DMS114 treated with DMSO at 0.1 percent for 48 hours (cell line): Measurements from ENCODE around the gene ZMYM5.
"Not testable (repeated sequence)": the region's sequence is repeated elsewhere in the genome, so short reads cannot be mapped to it uniquely, and the experiment has no call there.

Source experiments
- DNase-seq: peaks from one replicate; lab custom pipeline; 2025; ENCODE audit not compliant: unreplicated experiment; lab: John Stamatoyannopoulos, UW

ZMYM5 gene

DNA sequence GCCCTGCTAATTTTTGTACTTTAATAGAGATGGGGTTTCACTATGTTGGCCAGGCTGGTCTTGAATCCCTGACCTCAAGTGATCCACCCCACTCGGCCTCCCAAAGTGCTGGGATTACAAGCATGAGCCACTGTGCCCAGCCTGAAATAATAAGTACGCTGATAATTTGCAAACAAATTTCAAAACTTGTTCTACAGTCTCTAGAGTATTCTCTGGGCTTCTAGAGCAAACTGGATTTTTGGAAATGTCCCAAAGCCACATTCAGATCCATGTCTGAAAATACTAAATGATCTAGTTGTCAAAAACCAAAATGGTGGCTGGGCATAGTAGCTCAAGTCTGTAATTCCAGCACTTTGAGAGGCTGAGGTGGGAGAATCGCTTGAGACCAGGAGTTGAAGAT lies 40.8 kb downstream of the ZMYM5 start:
- DNase-seq, result no peak

DNA sequence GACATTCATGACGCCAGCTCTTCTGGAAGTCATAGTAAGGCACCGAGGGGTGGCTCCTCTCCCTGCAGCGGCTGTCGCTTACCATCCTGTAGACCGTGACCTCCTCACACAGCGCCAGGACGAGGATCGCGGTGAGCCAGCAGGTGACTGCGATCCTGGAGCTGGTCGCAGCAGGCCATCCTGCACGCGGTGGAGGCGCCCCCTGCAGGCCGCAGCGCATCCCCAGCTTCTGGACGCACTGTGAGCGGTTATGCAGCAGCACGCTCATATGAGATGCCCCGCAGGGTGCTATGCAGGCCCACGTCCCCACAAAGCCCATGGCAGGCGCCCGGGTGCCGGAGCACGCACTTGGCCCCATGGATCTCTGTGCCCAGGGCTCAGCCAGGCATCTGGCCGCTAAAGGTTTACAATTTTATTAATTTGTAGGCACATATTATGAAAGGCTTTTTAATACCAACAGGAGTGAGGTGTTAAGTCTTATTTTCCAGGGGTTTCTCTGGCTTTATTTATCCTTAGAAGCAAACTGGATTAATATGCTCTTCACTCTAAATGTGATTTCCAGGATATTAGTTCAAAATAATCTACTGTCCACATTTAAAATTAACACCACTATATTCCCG lies 45.1 kb downstream of the ZMYM5 start:
- DNase-seq, result no peak

DNA sequence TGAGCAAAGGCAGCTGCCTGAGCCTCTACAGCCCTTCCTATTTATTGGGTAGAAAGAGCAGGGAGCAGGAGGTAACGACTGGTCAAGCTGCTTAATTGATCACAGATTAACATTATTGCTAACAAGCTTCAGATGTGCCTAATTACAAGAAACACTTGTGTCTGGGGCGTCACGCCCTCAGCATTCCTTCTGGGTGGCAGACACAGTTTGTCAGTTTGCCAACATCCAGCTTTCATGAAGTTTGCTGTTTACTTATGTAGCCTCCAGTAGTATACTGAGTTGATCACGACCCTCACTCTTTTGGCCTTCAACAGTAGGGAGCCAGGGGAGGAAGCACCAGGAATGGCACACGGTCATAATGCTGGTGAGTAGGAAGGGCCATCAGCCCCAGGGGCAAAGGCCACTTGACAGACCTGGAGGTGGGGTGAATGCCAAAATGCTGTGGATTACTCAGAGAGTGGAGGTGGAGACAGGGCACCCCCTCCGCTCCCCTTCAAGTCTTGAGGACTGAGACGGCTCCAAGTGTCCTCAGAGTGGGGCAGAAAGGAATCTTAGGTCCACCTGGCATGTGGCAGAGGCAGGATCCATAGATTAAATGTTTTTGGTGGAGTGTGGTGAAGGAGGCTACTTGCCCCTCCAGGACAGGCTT lies 45.8 kb downstream of the ZMYM5 start:
- DNase-seq, result no peak

DNA sequence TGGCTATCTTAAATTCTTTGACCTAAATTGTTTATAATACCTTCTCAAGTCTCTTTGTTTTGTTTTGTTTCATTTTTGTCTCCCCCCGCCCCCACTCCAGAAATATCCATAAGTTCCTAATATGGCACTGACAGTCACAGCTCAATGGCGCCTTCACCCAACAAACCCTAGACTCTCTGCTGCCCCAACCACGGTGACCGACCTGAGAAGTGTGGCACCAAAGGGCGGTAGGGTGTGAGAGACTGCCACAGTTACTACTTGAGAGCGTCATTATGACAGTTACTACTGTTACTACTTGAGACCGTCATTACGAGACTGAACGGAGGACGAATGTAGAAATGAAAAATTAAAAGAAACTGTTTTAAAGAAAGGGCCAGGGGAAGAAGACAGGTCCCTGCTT lies 46.3 kb downstream of the ZMYM5 start:
- no peak for DNase-seq

DNA sequence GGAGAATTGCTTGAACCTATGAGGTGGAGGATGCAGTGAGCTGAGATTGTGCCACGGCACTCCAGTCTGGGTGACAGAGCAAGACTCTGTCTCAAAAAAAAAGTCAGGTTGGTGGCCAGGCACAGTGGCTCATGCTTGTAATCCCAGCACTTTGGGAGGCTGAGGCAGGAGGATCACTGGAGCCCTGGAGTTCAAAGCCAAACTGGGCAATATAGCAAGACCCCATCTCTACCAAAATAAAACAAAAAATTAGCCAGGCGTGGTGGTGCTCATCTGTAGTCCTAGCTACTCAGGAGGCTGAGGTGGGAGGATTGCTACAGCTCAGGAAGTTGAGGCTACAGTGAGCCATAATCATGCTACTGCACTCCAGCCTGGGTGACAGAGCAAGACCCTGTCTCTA lies 47.6 kb downstream of the ZMYM5 start:
- not testable (repeated sequence) for DNase-seq

DNA sequence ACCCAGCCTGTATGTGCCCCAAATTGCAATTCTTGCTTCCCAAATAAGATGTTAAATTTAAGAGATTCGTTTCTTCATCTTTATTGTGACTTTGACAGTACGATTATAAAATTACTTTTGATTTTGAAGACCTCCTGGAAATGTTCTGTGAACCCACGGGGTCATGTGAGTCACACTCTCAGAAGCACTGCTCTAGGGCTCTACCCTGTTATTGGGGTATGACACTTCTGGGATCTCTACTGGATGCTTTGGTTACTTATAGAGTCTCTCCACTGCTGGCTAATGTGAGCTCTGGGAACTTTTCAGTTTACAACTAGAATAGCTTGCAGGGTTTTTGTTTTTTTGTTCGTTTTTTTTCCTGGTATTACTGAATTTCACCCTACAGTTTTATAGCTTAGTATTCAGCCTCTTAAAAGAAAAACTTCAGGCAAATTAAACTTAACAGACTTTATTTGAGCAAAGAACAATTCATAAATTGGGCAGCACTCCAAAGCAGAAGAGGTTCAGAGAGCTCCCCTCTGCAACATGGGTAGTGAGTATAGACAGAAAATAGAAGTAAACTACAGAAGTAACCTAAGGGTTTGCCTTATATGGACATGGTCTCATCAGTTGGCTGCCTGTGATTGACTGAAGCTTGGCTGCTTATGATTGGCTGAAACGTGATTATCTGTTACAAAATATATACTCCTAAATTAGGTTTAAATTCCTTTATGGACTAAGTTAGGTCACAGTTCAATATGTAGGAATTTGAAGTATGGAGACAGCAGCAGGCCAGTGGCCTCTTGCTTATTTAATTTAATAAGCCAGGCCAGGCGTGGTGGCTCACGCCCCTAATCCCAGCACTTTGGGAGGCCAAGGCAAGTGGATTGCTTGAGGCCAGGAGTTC lies 52.2 kb downstream of the ZMYM5 start:
- DNase-seq, result no peak

DNA sequence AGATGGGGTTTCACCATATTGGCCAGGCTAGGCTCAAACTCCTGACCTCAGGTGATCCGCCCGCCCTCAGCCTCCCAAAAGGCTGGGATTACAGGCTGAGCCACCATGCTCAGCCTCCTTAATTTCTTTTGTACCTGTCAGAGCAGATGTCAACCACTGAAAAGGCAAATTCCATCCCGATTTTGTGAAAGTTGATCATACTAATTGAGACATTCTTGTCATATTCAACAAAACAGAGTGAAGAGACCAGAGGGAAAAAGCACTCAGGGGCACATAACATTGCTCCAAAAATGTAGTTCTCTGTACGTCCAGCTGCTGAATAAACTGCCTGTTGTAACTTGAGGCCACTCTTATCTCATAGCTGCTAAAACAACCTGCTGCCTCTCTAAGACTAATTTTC lies 53.3 kb downstream of the ZMYM5 start:
- no peak for DNase-seq

DNA sequence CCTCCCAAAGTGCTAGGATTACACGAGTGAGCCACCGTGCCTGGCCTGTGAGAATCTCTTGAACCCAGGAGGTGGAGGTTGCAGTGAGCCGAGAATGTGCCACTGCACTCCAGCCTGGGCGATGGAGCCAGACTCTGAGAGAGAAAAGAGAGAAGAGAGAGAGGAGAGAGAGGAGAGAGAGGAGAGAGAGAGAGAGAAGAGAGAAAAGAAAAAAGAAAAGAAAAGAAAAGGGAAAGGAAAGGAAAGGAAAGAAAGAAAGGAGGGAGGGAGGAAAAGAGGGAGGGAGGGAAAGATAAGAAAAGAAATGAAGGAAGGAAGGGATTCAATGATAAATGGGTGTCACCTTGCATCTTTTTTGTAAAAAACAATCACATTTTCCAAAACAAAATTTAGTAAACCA lies 57.7 kb downstream of the ZMYM5 start:
- no peak for DNase-seq

DNA sequence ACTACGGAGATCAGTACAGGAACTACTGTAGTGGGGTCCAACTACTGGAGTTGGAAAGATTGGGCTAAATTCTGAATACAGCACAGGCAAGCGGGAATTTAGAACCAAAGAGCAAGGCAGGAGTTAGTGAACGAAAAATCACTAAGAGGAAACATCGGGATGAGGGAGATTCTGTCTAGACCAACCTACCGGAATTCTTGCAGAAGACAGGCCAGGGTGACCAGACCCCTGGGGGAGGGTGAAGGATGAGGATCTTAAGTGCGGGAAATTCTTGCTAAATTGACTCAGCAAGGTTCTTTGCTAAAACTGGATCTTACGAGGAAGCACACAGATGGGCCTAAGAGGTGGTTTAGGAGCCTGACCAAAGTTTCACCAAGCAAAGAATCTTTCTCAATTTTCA lies 67.5 kb downstream of the ZMYM5 start:
- no peak for DNase-seq

DNA sequence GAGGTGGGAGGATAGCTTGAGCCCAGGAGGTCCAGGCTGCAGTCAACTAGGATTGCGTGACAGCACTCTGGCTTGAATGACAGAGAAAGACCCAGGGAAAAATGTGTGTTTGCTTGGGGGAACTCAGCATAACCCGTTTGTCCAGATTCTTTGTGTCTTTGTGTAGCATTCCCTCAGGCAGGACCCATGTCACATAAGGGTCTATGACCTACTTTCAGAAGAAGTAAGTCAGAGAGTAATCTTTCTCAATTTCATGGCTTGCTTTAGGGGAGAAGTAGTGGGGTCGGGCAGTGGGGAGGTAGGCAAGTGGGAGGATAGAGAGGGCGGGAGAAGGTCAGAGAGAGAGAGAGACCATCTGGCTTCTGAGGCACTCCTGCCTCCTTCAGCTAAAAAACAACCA lies 68.8 kb downstream of the ZMYM5 start:
- DNase-seq, result no peak

DNA sequence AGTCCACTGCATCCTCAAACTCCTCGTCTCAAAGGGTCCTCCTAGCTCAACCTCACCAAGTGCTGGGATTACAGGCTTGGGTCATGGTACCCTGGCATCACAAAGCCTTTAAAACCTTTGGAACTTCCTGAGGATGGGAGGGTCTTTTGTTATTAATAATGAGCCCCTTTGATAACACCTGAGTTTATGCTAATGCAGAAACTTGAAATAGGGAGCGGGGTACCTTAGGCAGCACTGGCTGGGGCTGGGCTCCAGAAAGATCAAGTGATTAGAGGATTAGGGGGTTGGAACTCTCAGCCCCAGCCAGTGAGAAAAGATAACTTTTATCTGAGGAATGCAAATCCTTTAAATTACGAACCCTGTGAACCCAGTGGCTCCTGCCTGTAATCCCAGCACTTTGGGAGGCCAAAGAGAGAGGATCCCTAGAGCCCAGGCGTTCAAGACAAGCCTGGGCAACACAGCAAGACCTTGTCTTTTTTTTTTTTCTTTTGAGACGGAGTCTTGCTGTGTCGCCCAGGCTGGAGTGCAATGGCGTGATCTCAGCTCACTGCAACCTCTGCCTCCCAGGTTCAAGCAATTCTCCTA lies 71.4 kb downstream of the ZMYM5 start:
- no peak for DNase-seq

DNA sequence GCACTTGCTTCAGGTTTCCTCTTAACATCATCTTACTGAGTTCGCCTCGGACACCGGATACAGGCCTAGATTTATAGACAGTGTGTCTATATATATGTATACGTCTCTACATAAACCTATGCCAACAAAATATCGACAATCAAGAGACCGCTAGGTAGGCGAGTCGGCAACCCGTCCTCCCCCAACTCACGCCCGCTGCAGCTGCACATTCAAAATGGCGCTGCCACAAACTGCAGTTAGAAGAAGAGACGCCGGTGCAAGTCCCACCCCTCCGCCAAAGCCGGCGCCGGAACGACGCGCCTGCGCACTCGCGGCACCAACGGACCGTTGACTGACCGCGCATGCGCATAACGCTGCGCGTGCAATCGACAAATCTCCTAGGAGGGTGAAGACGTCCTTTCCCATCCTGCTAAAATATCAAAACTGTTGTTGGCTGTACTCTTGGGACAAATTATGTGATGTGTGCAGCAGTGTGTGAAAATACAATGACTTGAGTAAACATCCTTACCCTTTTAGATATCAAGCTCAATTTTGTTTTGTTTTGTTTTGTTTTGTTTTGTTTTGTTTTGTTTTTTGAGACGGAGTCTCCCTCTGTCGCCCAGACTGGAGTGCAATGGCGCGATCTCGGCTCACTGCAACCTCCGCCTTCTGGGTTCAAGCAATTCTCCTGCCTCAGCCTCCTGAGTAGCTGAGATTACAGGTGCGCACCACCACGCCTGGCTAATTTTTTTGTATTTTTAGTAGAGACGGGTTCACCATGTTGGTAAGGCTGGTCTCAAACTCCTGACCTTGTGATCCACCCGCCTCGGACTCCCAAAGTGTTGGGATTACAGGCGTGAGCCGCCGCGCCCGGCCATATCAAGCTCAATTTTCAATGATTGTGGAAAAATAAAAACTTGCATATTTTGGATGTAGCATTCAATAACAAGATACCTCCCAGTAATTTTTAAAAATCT lies 80.4 kb downstream of the ZMYM5 start, which contains the start of gene PSPC1:
Gene PSPC1, minus strand, starts transcription at position 219 of the 956 bp plus-strand sequence. Its CDS starts 188 bp downstream, at position 31.
- DNase-seq, result peak; percentile 80

DNA sequence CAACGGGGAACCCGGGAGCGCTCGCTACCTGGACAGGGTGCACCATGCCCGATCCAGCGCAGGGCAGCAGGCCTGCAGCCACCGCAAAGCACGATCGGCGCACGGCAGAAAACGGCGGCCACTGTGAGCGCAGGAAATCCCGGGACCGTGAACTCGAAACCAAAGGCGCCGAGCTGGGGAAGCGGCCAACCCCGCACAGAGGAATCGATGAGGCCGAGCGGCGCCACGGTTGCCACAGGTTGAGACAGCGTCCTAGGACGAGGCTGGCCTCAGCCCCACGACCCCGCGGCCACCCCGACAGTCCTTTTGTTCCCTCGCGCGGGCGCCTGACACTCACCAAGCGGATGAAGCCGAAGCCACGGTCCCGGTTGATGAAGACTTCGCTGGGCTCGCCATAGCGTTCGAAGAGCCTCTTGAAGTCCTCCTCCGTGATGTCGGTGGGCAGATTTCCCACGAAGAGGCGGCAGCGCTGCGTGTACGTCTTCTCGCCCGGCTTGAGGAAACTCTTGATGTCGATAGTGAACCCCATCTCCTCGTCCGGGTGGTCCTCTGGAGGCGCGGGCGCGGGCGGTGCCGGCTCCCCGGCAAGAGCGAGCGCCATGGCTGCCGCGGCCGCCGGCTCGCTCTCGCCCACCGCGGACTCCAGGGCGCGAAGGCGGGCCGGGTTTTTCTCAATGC lies 81.3 kb downstream of the ZMYM5 start:
- no peak for DNase-seq

DNA sequence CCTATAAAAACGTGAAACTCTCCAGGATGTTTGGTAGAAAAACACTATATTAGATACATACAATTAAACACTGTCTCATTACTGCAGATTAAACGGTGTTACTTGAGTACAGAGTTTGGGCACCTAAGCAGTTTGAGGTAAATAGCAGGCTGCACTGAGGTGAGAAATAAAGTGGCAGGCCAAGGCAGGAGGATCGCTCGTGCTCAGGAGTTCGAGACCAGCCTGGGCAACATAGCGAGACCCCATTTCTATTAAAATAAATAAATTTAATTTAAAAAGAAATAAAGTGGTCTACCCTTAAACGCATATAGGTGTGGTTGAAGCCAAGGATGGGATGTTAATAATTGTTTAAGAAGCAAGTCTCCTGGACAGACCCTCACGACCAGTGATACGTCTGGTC lies 81.9 kb downstream of the ZMYM5 start:
- no peak for DNase-seq

DNA sequence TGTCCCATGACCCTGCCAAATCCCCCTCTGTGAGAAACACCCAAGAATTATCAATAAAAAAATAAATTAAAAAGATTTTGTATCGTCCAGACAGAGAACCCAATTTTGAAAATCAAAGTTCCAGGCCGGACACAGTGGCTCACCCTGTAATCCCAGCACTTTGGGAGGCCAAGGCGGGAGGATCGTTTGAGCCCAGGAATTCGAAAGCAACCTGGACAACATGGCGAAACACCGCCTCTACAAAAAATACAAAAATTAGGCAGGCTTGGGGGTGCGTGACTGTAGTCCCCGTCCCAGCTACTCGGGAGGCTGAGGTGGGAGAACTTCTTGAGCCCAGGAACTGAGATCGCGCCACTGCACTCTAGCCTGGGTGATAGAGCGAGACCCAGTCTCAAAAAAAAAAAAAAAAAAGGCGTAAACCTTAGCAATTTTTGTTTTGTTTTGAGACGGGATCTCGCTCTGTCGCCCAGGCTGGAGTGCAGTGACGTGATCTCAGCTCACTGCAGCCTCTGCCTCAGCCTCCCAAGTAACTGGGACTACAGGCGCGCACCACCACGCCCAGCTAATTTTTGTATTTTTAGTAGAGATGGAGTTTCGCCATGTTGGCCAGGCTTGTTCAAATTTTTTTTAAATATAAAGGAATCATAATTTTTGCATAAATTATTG lies 82.6 kb downstream of the ZMYM5 start:
- not testable (repeated sequence) for DNase-seq
